SK-N-SH treated with all-trans-retinoic acid at 6 μM for 48 hours (cell line): ENCODE measurements around the gene LYPLAL1.

Experiments used
- ATAC-seq: fragments of 200-7000 bp; cut with Tn5 transposase; 3 replicates; pipeline ENCODE4 v1.9.1; 2020; ENCODE audit warnings: mild to moderate bottlenecking, moderate library complexity
- ARNTL ChIP-seq: fragments of 450-650 bp; formaldehyde crosslinking; IDR thresholded peaks from 2 replicates; pipeline ENCODE4 v1.5.0; 2020; ENCODE audit warnings: low read depth, mild to moderate bottlenecking, moderate library complexity, borderline replicate concordance
- BACH2 ChIP-seq: fragments of 250-450 bp; sonication (Bioruptor Pico); IDR thresholded peaks from 2 replicates; pipeline ENCODE4 v1.9.0; 2021; ENCODE audit warnings: mild to moderate bottlenecking, borderline replicate concordance
- CREB5 ChIP-seq: fragments of 250-450 bp; sonication (Bioruptor Pico); IDR thresholded peaks from 2 replicates; pipeline ENCODE4 v1.5.1; 2020; ENCODE audit warnings: low read depth, mild to moderate bottlenecking, moderate library complexity
- CSDC2 ChIP-seq: fragments of 250-450 bp; sonication (Bioruptor Pico); IDR thresholded peaks from 2 replicates; pipeline ENCODE4 v1.5.0; 2020; ENCODE audit warnings: mild to moderate bottlenecking, moderate library complexity
- CSRNP3 ChIP-seq: fragments of 250-450 bp; sonication (Bioruptor Pico); IDR thresholded peaks from 2 replicates; pipeline ENCODE4 v1.5.1; 2021; ENCODE audit warnings: mild to moderate bottlenecking, moderate library complexity
- ESRRG ChIP-seq: fragments of 250-450 bp; sonication (Bioruptor Pico); IDR thresholded peaks from 2 replicates; pipeline ENCODE4 v1.6.1; 2021; ENCODE audit warnings: mild to moderate bottlenecking
- GLIS3 ChIP-seq: fragments of 250-450 bp; sonication (Bioruptor Pico); IDR thresholded peaks from 2 replicates; pipeline ENCODE4 v1.5.0; 2020; ENCODE audit warnings: mild to moderate bottlenecking, moderate library complexity
- ISL1 ChIP-seq: fragments of 250-450 bp; sonication (Bioruptor Pico); IDR thresholded peaks from 2 replicates; pipeline ENCODE4 v2.1.2; 2022; ENCODE audit warnings: mild to moderate bottlenecking, moderate library complexity
- OSR1 ChIP-seq: fragments of 250-450 bp; sonication (Bioruptor Pico); IDR thresholded peaks from 2 replicates; pipeline ENCODE4 v1.8.0; 2022; ENCODE audit warnings: moderate library complexity, mild to moderate bottlenecking, inconsistent platforms
- PATZ1 ChIP-seq: fragments of 250-450 bp; sonication (Bioruptor Pico); IDR thresholded peaks from 2 replicates; pipeline ENCODE4 v1.8.0; 2020; ENCODE audit warnings: mild to moderate bottlenecking, moderate library complexity, borderline replicate concordance
- POU6F1 ChIP-seq: fragments of 250-450 bp; sonication (Bioruptor Pico); IDR thresholded peaks from 2 replicates; pipeline ENCODE4 v1.8.0; 2021; ENCODE audit warnings: low read depth, mild to moderate bottlenecking, moderate library complexity, borderline replicate concordance
- PPARA ChIP-seq: fragments of 250-450 bp; sonication (Bioruptor Pico); IDR thresholded peaks from 2 replicates; pipeline ENCODE4 v1.5.0; 2020; ENCODE audit warnings: mild to moderate bottlenecking, borderline replicate concordance
- RARB ChIP-seq: fragments of 250-450 bp; sonication (Bioruptor Pico); IDR thresholded peaks from 2 replicates; pipeline ENCODE4 v1.8.0; 2021; ENCODE audit warnings: mild to moderate bottlenecking, moderate library complexity
- SNAI2 ChIP-seq: fragments of 250-450 bp; sonication (Bioruptor Pico); IDR thresholded peaks from 2 replicates; pipeline ENCODE4 v1.5.0; 2020; ENCODE audit warnings: mild to moderate bottlenecking, moderate library complexity
- TCF4 ChIP-seq: fragments of 250-450 bp; sonication (Bioruptor Pico); IDR thresholded peaks from 2 replicates; pipeline ENCODE4 v1.8.0; 2021; ENCODE audit warnings: mild to moderate bottlenecking, moderate library complexity, borderline replicate concordance
- ZC3H10 ChIP-seq: fragments of 250-450 bp; sonication (Bioruptor Pico); IDR thresholded peaks from 2 replicates; pipeline ENCODE4 v1.5.1; 2021; ENCODE audit warnings: mild to moderate bottlenecking, moderate library complexity
- ZNF565 ChIP-seq: fragments of 450-650 bp; formaldehyde crosslinking; conservative IDR thresholded peaks from 2 replicates; pipeline ENCODE4 v1.5.0; 2020; ENCODE audit warnings: low read depth, mild to moderate bottlenecking, moderate library complexity
- ZNF8 ChIP-seq: fragments of 450-650 bp; formaldehyde crosslinking; IDR thresholded peaks from 2 replicates; pipeline ENCODE4 v1.5.0; 2020; ENCODE audit warnings: mild to moderate bottlenecking, moderate library complexity

The LYPLAL1 gene

GRCh38 chr1:219161371-219161770 lies 12.3 kb upstream of the LYPLAL1 start:
- TF ChIP-seq PPARA (no peak), OSR1 (no peak), SNAI2 (no peak), PATZ1 (CRISPR knock-in tag) (no peak), ZNF565 (no peak), ZNF8 (CRISPR knock-in tag) (no peak), POU6F1 (CRISPR knock-in tag) (no peak), CREB5 (no peak), GLIS3 (CRISPR knock-in tag) (no peak), ARNTL (CRISPR knock-in tag) (no peak), CSRNP3 (no peak), CSDC2 (CRISPR knock-in tag) (no peak), BACH2 (no peak), ESRRG (CRISPR knock-in tag) (no peak)
- no peak for ATAC-seq

GRCh38 chr1:219163401-219163954 lies 10.2 kb upstream of the LYPLAL1 start:
- ATAC-seq = no peak
- TF ChIP-seq ZNF565 = no peak
- TF ChIP-seq, all 23 proteins: peak for 0

- TF ChIP-seq SNAI2 (no peak), ZC3H10 (CRISPR knock-in tag) (no peak), ARNTL (CRISPR knock-in tag) (no peak), TCF4 (CRISPR knock-in tag) (no peak), ISL1 (CRISPR knock-in tag) (no peak), PATZ1 (CRISPR knock-in tag) (no peak)
- TF ChIP-seq, all 23 proteins: peak for 0
- ATAC-seq = no peak
Measured at GRCh38 chr1:219171192-219171935, 2.3 kb upstream of the LYPLAL1 start.

- no peak for ATAC-seq
- no peak for TF ChIP-seq RARB (CRISPR knock-in tag)
- TF ChIP-seq CSRNP3 = no peak
- TF ChIP-seq CSDC2 (CRISPR knock-in tag) = no peak
- TF ChIP-seq GLIS3 (CRISPR knock-in tag) = no peak
- TF ChIP-seq, all 23 proteins: peak for 0
Measured at GRCh38 chr1:219172821-219173220, 857 bp upstream of the LYPLAL1 start.
